Esophagus squamous epithelium (tissue), 5 donors: ENCODE measurements around the gene RGS3. TPM values are rescaled to one million over a fixed set of nuclear protein-coding genes. Genes with fewer than 3 reads are reported as not detected.

Experiments
- DNase-seq: peaks from one replicate; lab custom pipeline; 2025; lab: John Stamatoyannopoulos, UW
- H3K27ac ChIP-seq, 4 donors: fragments of 200-600 bp; sonication (generic); one replicate each; pipeline ENCODE4 v1.5.1; 2016 to 2019; ENCODE audit warnings: mild to moderate bottlenecking in 1 of 4
- H3K27me3 ChIP-seq, 4 donors: fragments of 200-600 bp; sonication (generic); 1 replicate in 3 of 4; 2 replicates in 1 of 4; pipeline versions ENCODE4 v1.5.1 to v1.6.0; 2017 to 2021; ENCODE audit warnings: antibody characterized with exemption in 1 of 4
- H3K36me3 ChIP-seq, 3 donors: fragments of 200-600 bp; sonication (generic); one replicate each; pipeline ENCODE4 v1.5.1; 2016 to 2019
- H3K4me1 ChIP-seq, 3 donors: fragments of 200-600 bp; sonication (generic); one replicate each; pipeline ENCODE4 v1.5.1; 2017 to 2019
- H3K4me3 ChIP-seq, 4 donors: fragments of 200-600 bp; sonication (generic); 1 replicate in 3 of 4; 2 replicates in 1 of 4; pipeline ENCODE4 v1.5.1; 2016 to 2019; ENCODE audit warnings: mild to moderate bottlenecking in 2 of 4, moderate library complexity in 1 of 4
- H3K9me3 ChIP-seq, 3 donors: fragments of 200-600 bp; sonication (generic); one replicate each; pipeline ENCODE4 v1.5.1; 2016 to 2019
- POLR2A ChIP-seq, 4 donors: fragments of 450-650 bp; IDR thresholded peaks; one replicate each; pipeline ENCODE4 v1.6.1; 2017; ENCODE audit warnings: antibody characterized with exemption in 4 of 4, mild to moderate bottlenecking in 4 of 4, moderate library complexity in 3 of 4
- WGBS, 2 donors: methylation state at CpG; one replicate each; pipeline ENCODE4 v1.1.5; 2018; 5-methylcytosine and 5-hydroxymethylcytosine counted together
- intact Hi-C: fragments of 100-400 bp; cut with DNase I; formaldehyde crosslinking; loops from one replicate; pipeline ENCODE4 v1.15.0; 2022
- total RNA-seq, 4 donors: library from RNA; depleted of rRNA; stranded (reverse); fragments of >200 nt; gene quantifications; one replicate each; pipeline ENCODE4 v1.1.0, GENCODE V29; 2016
- TF ChIP-seq, protein P1 (sequence below), 6 experiments: fragments of 450-650 bp in 4 of 6; fragments of 200-600 bp in 2 of 6; sonication (generic) in 2 of 6; IDR thresholded peaks; one replicate each; pipeline ENCODE4 v1.5.1; 2016 to 2019; ENCODE audit warnings: antibody characterized with exemption in 6 of 6, mild to moderate bottlenecking in 4 of 6, moderate library complexity in 4 of 6
- donor health status: DM: yes; HTN: yes; CAD: no.

RGS3 gene
- total RNA-seq, 4 donors from 2014 or later, result 9.7 to 16.3 (median 12.7) TPM

DNA sequence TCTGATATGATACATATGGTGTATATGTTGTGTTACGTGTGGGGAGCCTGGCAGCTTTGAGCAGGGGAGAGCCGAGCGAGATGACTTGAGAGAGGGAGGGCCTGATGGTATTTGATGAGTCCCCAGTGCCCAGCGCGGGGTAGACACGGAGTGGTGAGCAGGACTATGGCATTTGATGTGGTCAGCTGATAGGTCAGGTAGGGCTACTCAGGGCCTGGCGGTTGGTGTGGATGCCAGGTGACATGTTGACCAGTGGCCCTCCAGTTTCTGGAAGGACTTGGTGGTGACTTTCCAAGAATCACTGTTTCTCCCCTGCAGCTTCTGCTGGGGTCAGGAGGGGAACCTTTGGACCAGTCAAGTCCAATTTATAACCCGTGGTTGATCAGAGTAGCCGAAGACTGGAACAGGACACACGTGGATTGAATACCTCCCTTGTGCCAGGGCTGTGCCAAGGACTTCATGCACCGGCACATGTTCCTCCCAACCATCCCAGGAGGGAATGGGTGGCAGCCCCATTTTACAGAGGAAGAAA is 148.8 kb downstream of the RGS3 start:
- 78 to 79% methylated on average over 10 to 11 of the region's 11 CpGs for WGBS, 2 donors
- Histone ChIP-seq H3K27ac (no peak overlapping the region), H3K36me3 (no peaks in the 10 kb centered on the region), H3K27me3 (no peaks in the 10 kb centered on the region), H3K4me3 (no peak overlapping the region), H3K9me3 (no peaks in the 10 kb centered on the region), H3K4me1 (peaks cover 3 to 54% (median 26%) of the 10 kb centered on the region in 3 donors)
- intact Hi-C loops, result no loop called here
- no peak for TF ChIP-seq POLR2A (IDR thresholded peaks at IDR 0.05)
- TF ChIP-seq, protein P1, sequence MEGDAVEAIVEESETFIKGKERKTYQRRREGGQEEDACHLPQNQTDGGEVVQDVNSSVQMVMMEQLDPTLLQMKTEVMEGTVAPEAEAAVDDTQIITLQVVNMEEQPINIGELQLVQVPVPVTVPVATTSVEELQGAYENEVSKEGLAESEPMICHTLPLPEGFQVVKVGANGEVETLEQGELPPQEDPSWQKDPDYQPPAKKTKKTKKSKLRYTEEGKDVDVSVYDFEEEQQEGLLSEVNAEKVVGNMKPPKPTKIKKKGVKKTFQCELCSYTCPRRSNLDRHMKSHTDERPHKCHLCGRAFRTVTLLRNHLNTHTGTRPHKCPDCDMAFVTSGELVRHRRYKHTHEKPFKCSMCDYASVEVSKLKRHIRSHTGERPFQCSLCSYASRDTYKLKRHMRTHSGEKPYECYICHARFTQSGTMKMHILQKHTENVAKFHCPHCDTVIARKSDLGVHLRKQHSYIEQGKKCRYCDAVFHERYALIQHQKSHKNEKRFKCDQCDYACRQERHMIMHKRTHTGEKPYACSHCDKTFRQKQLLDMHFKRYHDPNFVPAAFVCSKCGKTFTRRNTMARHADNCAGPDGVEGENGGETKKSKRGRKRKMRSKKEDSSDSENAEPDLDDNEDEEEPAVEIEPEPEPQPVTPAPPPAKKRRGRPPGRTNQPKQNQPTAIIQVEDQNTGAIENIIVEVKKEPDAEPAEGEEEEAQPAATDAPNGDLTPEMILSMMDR (IDR thresholded peaks at IDR 0.05), result no peak
- no peak for DNase-seq

DNA sequence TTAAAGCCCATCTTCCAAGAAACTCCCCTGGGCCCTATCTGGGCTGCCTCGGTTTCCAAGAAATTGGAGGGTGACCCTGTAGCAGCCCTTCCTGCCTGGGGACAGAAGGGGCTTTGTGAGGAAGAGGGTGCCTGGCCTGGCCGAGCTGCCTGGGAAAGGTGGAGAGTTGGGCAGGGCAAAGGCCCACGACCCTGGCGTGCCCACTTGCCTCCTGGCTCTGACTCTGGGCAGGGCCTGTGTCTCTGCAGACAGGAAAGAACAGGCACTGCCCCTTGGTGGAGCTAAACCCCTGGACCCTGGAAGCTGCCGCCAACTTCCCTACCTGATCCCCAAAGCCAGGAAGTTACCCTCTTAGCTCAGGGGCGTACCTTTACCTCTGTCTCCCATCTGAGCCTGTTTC is 149.3 kb downstream of the RGS3 start:
- Histone ChIP-seq H3K27me3 (no peaks in the 10 kb centered on the region), H3K27ac (no peak overlapping the region), H3K4me3 (no peak overlapping the region), H3K4me1 (peaks cover 3 to 55% (median 26%) of the 10 kb centered on the region in 3 donors), H3K36me3 (no peaks in the 10 kb centered on the region), H3K9me3 (no peaks in the 10 kb centered on the region)
- intact Hi-C loops, result no loop called here
- 76 to 87% methylated on average over 4 to 5 of the region's 6 CpGs for WGBS, 2 donors
- TF ChIP-seq, protein P1 (IDR thresholded peaks at IDR 0.05), result no peak
- no peak for TF ChIP-seq POLR2A (IDR thresholded peaks at IDR 0.05)
- DNase-seq, result no peak

DNA sequence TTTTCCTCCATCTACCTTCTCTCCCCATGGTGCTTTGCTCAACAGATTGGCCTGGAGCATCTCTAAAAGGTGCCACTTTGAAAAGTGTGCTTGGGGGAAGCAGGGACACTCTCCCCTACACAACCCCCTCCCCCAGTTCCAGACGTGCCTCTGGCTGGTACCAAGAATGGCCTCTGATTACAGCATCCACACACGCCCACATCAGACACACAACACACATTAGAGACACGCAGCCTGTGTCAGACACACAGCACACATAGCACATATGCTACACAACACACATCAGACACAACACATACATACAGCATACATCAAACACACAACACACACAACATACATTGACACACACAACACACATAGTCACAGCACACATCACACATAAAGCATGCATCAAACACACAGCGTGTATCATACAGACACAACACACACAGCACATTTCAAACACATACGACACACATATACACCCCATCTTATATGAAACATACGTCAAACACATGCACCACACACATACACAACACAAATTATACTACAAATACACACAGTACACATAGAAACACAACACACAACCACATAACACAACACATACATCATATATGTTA is 150.4 kb downstream of the RGS3 start:
- H3K4me1 ChIP-seq, result peaks cover 3 to 50% (median 26%) of the 10 kb centered on the region in 3 donors
- no peaks in the 10 kb centered on the region for H3K27me3 ChIP-seq
- peak overlapping the region in 1 of 4 donors; percentile 81 for H3K27ac ChIP-seq
- no peak overlapping the region for H3K4me3 ChIP-seq
- H3K36me3 ChIP-seq, result no peaks in the 10 kb centered on the region
- DNase-seq, result no peak
- TF ChIP-seq, protein P1 (IDR thresholded peaks at IDR 0.05), result no peak
- TF ChIP-seq POLR2A (IDR thresholded peaks at IDR 0.05), result no peak
- H3K9me3 ChIP-seq, result no peaks in the 10 kb centered on the region
- intact Hi-C loops, result no loop called here
- WGBS, 2 donors, result 88 to 90% methylated on average over 3 to 6 of the region's 6 CpGs

DNA sequence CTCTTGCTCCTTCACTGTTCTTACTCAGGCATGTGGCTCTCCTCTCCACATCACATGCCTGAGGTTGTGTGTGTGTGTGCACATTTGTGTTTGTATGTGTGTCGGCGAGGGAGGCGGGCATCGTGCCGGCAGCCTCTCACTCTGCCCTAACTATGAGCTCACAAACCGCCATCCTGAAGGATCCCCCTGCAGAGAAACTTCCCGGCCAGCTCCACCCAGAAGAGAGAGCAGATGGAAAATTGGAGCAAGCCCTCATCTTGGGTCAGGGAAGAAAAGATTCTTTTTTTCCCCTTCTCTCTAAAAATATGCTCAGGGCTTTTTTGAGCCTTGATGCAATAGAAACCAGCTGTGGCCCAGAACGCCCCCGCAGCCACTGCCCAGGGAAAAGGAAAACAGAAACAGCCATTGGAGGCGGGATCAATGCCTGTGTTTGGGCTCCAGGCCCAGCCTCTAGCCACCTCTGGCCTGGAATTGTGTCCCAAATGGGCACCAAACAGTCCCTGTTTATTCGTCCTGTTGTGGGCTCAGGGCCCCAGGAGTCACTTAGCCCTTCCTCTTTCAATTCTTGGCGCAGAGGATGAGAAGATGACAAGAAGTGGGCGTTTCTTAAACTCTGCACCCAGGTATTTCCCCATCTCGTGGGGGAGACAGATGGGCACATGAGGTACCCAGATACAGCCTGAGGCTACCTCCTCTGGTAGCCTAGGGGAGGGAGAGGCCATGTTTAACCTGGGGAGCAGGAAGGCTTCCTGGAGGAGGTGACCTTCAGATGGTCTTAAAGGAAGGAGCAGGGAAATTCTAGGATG is 151.5 kb downstream of the RGS3 start:
- DNase-seq, result no peak
- peaks cover 0 to 45% (median 19%) of the 10 kb centered on the region in 3 donors for H3K4me1 ChIP-seq
- H3K9me3 ChIP-seq, result no peaks in the 10 kb centered on the region
- H3K36me3 ChIP-seq, result no peaks in the 10 kb centered on the region
- intact Hi-C loops, result no loop called here
- 43 to 56% methylated on average over 5 to 13 of the region's 14 CpGs for WGBS, 2 donors
- no peaks in the 10 kb centered on the region for H3K27me3 ChIP-seq
- TF ChIP-seq POLR2A (IDR thresholded peaks at IDR 0.05), result no peak
- TF ChIP-seq, protein P1 (IDR thresholded peaks at IDR 0.05), result no peak
- H3K4me3 ChIP-seq, result no peak overlapping the region
- H3K27ac ChIP-seq, result peak overlapping the region in 3 of 4 donors; percentile 62 to 81 (median 77)

DNA sequence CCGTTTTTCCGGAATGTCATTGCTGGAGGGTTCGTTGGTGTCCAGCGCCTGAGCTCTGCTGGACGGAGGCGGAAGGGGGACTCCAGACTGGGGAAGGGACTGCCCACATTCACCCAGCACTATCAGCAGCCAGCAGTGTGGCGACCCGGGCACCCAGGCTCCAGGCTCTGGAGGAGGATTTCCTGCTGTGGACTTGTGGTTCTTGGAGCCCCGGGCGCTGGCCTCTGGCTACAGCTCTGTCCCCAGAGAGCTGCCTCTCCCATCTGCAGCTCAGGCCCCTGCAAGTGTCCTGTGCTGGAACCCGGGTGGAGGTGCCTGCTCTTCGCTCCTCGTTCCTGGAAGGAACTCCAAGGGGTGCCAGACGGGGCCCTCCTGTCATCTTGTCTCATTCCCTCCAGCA is 152.6 kb downstream of the RGS3 start:
- TF ChIP-seq, protein P1 (IDR thresholded peaks at IDR 0.05), result no peak
- TF ChIP-seq POLR2A (IDR thresholded peaks at IDR 0.05), result no peak
- peaks cover 0 to 6% (median 0%) of the 10 kb centered on the region in 4 donors for H3K27me3 ChIP-seq
- no peaks in the 10 kb centered on the region for H3K9me3 ChIP-seq
- H3K27ac ChIP-seq, result peak overlapping the region in 3 of 4 donors; percentile 37 to 62 (median 39)
- H3K4me1 ChIP-seq, result peaks cover 4 to 50% (median 24%) of the 10 kb centered on the region in 3 donors
- H3K4me3 ChIP-seq, result no peak overlapping the region
- intact Hi-C loops, result no loop called here
- H3K36me3 ChIP-seq, result no peaks in the 10 kb centered on the region
- WGBS, 2 donors, result 50% methylated on average over 7 of the region's 14 CpGs; no CpG with 5 or more reads in 1 of the 2 donors
- no peak for DNase-seq
